NCI-H524 treated with DMSO at 0.1 percent for 48 hours (cell line): ENCODE results near the gene CCL20.

ENCODE experiments used
- DNase-seq: peaks from one replicate; lab custom pipeline; 2025; lab: John Stamatoyannopoulos, UW

CCL20 gene

GRCh38 chr2:227802882-227803281 is 10.8 kb upstream of the CCL20 start:
- no peak for DNase-seq

GRCh38 chr2:227804975-227805374 is 8.7 kb upstream of the CCL20 start:
- no peak for DNase-seq

DNA sequence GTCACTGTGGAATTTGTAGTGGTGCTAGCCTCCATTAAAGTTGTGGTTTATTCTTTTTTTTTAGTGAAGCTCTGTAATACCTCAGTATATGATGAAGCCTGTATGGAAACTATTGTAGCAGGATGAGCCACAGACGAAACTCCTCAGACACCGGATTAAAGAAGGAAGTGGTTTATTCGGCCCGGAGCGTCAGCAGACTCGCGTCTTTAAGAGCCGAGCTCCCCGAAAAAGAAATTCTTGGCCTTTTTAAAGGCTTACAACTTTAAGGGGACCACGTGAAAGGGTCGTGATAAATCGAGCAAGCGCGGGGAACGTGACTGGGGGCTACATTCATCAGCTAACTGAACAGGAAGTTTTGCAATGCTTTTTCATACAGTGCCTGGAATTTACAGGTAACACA is 8.1 kb upstream of the CCL20 start:
- no peak for DNase-seq

DNA sequence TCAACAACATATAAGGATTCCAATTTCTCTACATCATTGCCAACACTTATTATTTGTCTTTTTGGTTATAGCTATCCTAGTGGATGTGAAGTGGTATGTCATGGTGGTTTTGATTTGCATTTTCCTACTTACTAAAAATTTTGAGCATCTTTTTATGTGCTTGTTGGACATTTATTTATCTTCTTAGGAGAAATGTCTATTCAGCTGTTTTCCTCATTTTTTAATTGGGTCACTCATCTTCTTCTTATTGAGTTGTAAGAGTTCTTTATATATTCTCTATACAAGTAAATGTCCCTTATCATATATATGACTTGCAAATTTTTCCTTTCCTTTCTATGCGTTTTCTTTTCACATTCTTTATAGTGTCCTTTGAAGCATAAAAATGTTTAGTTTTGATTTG is 4.7 kb upstream of the CCL20 start:
- no peak for DNase-seq

GRCh38 chr2:227812001-227812400 is 1.6 kb upstream of the CCL20 start:
- DNase-seq: no peak

DNA sequence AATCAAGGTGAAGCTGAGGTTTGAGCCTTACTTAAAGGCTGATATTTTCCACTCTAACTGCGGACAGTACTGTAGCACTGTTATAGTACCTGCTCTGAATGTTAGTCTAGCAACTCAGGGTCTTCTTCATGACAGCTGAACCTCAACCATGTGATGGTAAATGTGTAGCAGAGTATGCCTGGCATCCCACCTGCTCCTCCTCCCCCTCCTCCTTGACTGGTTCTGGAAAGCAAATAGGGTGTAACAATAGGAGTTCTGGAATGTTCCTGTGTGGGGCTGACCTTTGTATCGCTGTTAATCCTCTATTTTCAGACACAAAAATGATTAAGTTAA is 447 bp upstream of the CCL20 start:
- no peak for DNase-seq

- DNase-seq: no peak
Observed at GRCh38 chr2:227815066-227815465, 1.4 kb downstream of the CCL20 start.

GRCh38 chr2:227816507-227817294 is 3.1 kb downstream of the CCL20 start:
- DNase-seq: no peak

- DNase-seq: no peak
Observed at GRCh38 chr2:227817336-227817735, 3.7 kb downstream of the CCL20 start.

GRCh38 chr2:227817850-227818674 is 4.4 kb downstream of the CCL20 start:
- no peak for DNase-seq

DNA sequence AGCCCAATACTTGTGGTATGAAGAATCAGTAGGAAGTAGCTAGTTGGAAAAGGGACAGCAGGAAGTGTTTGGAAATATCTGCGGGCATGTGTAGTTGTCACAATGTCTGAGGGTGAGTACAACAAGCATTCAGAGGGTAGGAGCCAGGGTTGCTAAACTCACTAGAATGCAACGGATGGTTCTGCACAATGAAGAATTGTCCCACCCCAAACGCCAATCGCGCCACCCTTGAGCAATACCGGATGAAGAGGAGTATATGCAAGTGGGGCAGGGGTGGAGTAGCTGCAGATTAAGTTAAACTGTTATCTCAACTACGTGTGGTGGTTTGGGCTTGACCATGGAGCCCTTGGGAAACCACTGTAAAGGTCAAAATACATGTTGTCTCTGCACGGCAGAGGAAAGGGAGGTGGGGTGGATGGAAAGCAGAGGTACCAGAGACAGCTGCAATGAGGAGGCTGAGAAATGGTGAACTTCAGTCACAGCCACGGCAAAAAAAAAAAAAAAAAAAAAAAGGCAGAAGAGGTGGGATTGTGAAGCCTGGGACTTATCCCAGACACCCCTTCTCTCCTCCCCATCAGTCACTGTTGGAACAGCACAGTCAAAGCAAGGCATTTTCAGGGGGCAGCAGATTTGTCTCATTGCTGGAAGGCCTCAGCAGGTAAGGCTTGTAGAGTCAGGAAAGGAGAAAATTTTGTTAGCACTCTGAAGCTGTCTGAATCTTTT is 5.2 kb downstream of the CCL20 start:
- no peak for DNase-seq

- no peak for DNase-seq
Observed at GRCh38 chr2:227819398-227819697, 5.7 kb downstream of the CCL20 start.

GRCh38 chr2:227821043-227821942 is 7.7 kb downstream of the CCL20 start:
- no peak for DNase-seq

DNA sequence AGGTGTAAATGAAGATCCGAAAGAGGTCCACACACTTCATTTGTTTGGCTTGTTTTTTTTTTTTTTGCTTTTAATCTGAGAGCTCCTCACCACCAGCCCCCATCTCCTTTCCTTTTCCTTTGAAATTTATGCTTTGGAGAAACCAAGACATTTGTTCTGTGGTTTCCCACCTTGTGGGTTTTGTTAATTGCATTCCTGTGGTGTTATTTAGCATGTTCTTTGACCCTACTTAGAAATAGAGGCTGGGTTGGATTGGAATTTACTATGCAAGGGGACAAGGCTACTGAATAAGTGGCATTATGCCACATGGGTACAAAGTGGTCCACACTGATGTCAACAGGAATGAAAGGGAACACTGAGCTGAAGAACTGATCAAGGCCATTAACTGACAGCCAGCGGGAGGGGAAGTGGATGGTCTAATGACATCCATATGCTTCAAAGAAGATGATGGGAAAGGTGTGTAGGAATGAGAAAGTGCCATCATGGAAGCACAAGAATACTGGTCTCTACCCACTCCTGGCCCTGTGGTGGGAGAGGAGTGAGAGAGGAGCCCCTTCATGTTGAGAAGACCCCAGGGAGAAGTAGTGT is 8.9 kb downstream of the CCL20 start:
- DNase-seq: no peak

DNA sequence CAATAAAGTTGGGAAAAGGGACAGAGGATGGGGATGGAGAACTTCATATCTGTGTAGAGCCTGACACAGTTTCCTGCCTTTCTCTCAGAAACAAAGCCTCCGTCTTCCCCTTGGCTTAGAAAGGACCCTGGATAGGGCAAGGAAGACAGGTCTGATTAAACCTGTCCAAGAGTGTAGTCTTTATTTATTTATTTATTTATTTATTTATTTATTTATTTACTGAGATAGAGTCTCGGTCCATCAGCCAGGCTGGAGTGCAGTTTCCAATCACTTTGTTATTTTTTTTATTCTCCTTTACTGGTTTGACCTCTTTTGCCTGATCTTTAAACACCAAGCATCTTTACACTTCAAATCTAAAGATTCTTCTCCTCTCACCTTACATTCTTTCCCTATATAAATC is 10.3 kb downstream of the CCL20 start:
- no peak for DNase-seq

GRCh38 chr2:227824711-227825110 is 11.1 kb downstream of the CCL20 start:
- no peak for DNase-seq

DNA sequence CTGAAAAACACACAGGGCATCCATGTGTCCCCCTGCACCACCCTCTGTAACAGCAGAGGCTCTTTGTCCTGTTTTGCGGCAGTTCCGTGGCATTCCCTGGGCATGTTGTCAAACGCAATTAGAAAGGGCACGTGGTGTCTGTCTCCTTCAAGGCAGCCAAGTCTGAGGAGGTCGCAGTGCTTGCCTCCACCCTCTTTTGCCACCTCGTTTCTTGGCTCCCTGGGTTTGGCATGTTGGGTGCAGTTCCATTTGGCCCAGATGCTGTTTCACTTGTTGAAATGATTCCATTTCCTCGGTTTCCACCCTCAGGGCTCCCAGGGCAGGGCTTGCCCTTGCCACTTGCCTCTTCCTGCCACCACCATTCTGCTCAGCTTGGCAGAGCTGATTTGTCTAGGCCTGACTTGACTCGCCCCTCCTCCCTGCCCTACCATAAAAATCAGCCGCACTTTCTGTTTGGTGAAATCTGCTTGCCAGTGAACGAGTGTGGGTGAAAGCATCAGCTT is 12.4 kb downstream of the CCL20 start:
- DNase-seq: no peak

DNA sequence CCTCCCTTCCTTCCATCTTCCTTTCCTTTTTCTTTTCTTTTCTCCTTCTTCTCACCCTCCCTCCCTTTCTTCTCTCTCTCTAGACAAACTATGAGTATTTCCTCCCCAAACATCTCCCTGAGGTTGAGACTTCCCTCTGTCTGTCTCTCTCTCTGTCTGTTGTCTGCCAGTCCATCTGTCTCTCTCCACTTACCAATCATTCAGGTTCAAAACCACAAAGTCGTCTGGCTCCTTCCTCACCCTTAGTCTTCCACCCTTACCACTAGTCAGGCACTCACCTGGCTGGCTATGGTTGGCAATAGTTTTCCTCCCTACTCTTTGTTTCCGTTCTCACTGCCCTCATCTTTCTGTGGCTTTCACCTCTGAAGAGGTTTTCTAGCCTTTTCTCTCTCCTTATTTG is 12.9 kb downstream of the CCL20 start:
- no peak for DNase-seq

DNA sequence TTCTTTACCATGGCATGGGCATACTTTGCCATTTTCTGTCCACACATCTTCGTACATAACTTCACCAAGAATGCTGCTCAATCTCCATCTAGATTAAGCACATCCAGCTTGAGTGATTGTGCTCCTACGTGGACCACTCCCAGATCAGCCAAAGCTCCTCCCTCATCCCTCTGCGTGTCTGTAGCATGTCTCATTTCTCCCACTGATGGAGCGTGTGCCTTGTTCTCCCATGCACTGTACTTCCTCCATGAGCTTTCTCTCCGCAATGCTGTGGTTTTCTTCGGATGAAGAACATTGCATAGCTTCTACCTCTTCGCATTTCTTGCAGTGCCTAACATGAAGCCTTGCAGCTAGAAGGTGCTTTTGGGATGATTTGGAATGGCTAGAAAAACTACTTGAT is 13.5 kb downstream of the CCL20 start:
- DNase-seq: no peak

- DNase-seq: no peak
Observed at GRCh38 chr2:227828477-227828912, 14.9 kb downstream of the CCL20 start.

- DNase-seq: no peak
Observed at GRCh38 chr2:227829337-227829736, 15.7 kb downstream of the CCL20 start.
